SHP77 treated with DMSO at 0.1 percent for 48 hours (cell line): Measurements from ENCODE around the gene BNIP3.

ENCODE experiments used
- DNase-seq: peaks from one replicate; lab custom pipeline; 2025; lab: John Stamatoyannopoulos, UW

Gene BNIP3

GRCh38 chr10:131981429-131982184 lies at the start of gene BNIP3:
Gene BNIP3, minus strand, starts transcription at chr10:131981923. Its CDS starts 117 bp downstream, at chr10:131981806.
- peak; percentile 40 for DNase-seq

- DNase-seq: no peak
These were observed 49.3 kb upstream of the BNIP3 start for GRCh38 chr10:132030898-132031463.

GRCh38 chr10:132028706-132029105 lies 47.0 kb upstream of the BNIP3 start:
- no peak for DNase-seq

GRCh38 chr10:132027423-132027983 lies 45.8 kb upstream of the BNIP3 start:
- no peak for DNase-seq

- peak; percentile 2 for DNase-seq
These were observed 41.5 kb upstream of the BNIP3 start for GRCh38 chr10:132023092-132023811.

- no peak for DNase-seq
These were observed 40.5 kb upstream of the BNIP3 start for GRCh38 chr10:132022241-132022640.

- DNase-seq: no peak
These were observed 39.9 kb upstream of the BNIP3 start for GRCh38 chr10:132021504-132022143.

GRCh38 chr10:132021046-132021445 lies 39.3 kb upstream of the BNIP3 start:
- no peak for DNase-seq

GRCh38 chr10:132020456-132020855 lies 38.7 kb upstream of the BNIP3 start:
- no peak for DNase-seq

GRCh38 chr10:132019366-132019765 lies 37.6 kb upstream of the BNIP3 start:
- no peak for DNase-seq

- no peak for DNase-seq
These were observed 36.7 kb upstream of the BNIP3 start for GRCh38 chr10:132018446-132018845.

- DNase-seq: no peak
These were observed 34.8 kb upstream of the BNIP3 start for GRCh38 chr10:132016514-132016913.

GRCh38 chr10:132011445-132011844 lies 29.7 kb upstream of the BNIP3 start:
- no peak for DNase-seq

GRCh38 chr10:132011024-132011423 lies 29.3 kb upstream of the BNIP3 start:
- DNase-seq: no peak

- DNase-seq: no peak
These were observed 28.8 kb upstream of the BNIP3 start for GRCh38 chr10:132010483-132010882.

- no peak for DNase-seq
These were observed 27.9 kb upstream of the BNIP3 start for GRCh38 chr10:132009575-132009974.

GRCh38 chr10:132007681-132008080 lies 26.0 kb upstream of the BNIP3 start:
- DNase-seq: no peak

GRCh38 chr10:132006966-132007365 lies 25.2 kb upstream of the BNIP3 start:
- DNase-seq: no peak

- no peak for DNase-seq
These were observed 23.4 kb upstream of the BNIP3 start for GRCh38 chr10:132005147-132005546.

GRCh38 chr10:132004052-132004451 lies 22.3 kb upstream of the BNIP3 start:
- DNase-seq: no peak

- no peak for DNase-seq
These were observed 21.7 kb upstream of the BNIP3 start for GRCh38 chr10:132003282-132003924.

- DNase-seq: no peak
These were observed 20.3 kb upstream of the BNIP3 start for GRCh38 chr10:132002004-132002403.
